AG04449 (cell line): ENCODE data around the gene MITF.

Source experiments
- CTCF ChIA-PET: fragments of 350-600 bp; formaldehyde crosslinking; extraction: SDS; loops from one replicate; lab custom pipeline; 2021; ENCODE audit warnings: antibody characterized with exemption; lab: Yijun Ruan, JAX
- POLR2A ChIA-PET: fragments of 400-600, 350-600 bp; formaldehyde crosslinking; extraction: SDS; loops from one replicate; lab custom pipeline; 2020; ENCODE audit warnings: antibody characterized with exemption, inconsistent platforms; lab: Yijun Ruan, JAX
- DNase-seq: peaks from one replicate; pipeline ENCODE4 v3.0.0-alpha.2; 2010; ENCODE audit warnings: low read depth, low spot score
- H3K4me3 ChIP-seq: 2 replicates; pipeline ENCODE4 v1.5.1; 2011; ENCODE audit warnings: low read depth, mild to moderate bottlenecking, control low read depth, low read length
- TF ChIP-seq, protein P1 (sequence below): IDR thresholded peaks from one replicate; pipeline ENCODE4 v1.5.1; 2011; ENCODE audit warnings: mild to moderate bottlenecking, moderate library complexity, low read length, control low read depth, inconsistent platforms; ENCODE audit not compliant: insufficient read depth; ENCODE audit errors: missing control alignments

Gene MITF

GRCh38 chr3:69868841-69869420 is 129.7 kb downstream of the MITF start:
- DNase-seq = no peak
- ChIA-PET POLR2A (no interaction called here), CTCF (interaction anchor here (1.5 to 1.6 kb wide), 2 partner anchors 13 kb away, joined by 4 to 7 read pairs; no protein-coding TSS in a partner anchor)
- H3K4me3 ChIP-seq = no peak overlapping the region
- TF ChIP-seq, protein P1, sequence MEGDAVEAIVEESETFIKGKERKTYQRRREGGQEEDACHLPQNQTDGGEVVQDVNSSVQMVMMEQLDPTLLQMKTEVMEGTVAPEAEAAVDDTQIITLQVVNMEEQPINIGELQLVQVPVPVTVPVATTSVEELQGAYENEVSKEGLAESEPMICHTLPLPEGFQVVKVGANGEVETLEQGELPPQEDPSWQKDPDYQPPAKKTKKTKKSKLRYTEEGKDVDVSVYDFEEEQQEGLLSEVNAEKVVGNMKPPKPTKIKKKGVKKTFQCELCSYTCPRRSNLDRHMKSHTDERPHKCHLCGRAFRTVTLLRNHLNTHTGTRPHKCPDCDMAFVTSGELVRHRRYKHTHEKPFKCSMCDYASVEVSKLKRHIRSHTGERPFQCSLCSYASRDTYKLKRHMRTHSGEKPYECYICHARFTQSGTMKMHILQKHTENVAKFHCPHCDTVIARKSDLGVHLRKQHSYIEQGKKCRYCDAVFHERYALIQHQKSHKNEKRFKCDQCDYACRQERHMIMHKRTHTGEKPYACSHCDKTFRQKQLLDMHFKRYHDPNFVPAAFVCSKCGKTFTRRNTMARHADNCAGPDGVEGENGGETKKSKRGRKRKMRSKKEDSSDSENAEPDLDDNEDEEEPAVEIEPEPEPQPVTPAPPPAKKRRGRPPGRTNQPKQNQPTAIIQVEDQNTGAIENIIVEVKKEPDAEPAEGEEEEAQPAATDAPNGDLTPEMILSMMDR = no peak

- TF ChIP-seq, protein P1 = no peak
- ChIA-PET CTCF (interaction anchor here (1.5 kb wide), 1 partner anchor 13 kb away, joined by 4 read pairs; no protein-coding TSS in a partner anchor), POLR2A (no interaction called here)
- H3K4me3 ChIP-seq = no peak overlapping the region
- no peak for DNase-seq
These were observed 130.4 kb downstream of the MITF start for GRCh38 chr3:69869643-69870042.

- H3K4me3 ChIP-seq = no peak overlapping the region
- CTCF ChIA-PET = no interaction called here
- DNase-seq = no peak
- TF ChIP-seq, protein P1 = no peak
- POLR2A ChIA-PET = no interaction called here
These were observed 132.0 kb downstream of the MITF start for GRCh38 chr3:69871251-69871650.

DNA sequence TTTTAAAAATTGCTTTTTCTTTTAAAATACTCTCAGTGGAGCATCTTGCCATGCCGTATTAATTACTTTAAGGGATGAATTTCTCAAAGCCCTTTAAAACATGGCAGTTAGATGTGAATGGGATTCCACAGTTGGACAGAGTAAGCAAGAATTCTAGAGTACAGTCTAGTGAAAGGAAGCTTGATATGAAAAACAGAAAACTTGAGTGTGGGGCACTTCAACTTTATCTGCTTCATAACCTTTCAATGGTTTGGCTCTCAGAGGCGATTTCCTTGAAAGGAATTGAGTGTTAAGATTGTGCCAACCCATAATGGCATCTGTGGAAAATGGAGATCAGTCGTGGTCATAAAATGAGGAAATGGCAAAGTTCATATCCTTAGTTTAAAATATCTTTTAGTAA is 132.6 kb downstream of the MITF start:
- no peak for DNase-seq
- no peak overlapping the region for H3K4me3 ChIP-seq
- CTCF ChIA-PET = no interaction called here
- TF ChIP-seq, protein P1 = no peak
- POLR2A ChIA-PET = no interaction called here

DNA sequence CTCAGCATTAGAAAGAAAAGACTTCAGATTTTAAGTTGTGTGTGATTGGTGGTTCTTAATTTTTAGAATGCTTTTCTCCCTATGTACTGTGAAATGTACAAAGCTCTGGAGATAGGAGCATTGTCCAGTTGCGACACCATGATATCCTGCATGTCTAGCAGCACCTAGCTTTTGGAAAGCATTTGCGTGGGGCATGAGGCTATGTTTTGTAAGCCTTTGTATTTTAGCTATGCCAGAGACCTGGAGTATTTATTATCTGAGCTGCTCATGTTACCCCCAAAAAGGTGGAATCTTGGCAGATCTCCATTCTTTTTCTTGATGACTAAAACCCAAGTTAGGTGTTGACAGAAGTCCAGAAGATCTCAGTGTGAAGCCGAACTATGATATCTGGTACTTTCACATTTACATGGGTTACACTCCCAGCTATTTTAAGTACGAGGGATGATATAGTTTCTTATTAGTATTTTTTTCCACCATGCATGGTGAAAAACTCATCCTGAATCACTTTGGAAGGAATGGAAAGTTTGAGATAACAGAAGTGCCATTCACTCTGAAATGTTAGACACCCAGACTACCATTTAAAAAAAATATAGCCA is 133.6 kb downstream of the MITF start:
- TF ChIP-seq, protein P1 = no peak
- POLR2A ChIA-PET = no interaction called here
- CTCF ChIA-PET = no interaction called here
- no peak for DNase-seq
- H3K4me3 ChIP-seq = no peak overlapping the region

- no peak for DNase-seq
- ChIA-PET CTCF (interaction anchor here (1.1 kb wide), 1 partner anchor 71 kb away, joined by 3 read pairs; no protein-coding TSS in a partner anchor), POLR2A (no interaction called here)
- TF ChIP-seq, protein P1 = no peak
- no peak overlapping the region for H3K4me3 ChIP-seq
These were observed 136.8 kb downstream of the MITF start for GRCh38 chr3:69876073-69876472.
